Tongue (tissue), 2 donors: ENCODE measurements around the gene PIKFYVE. TPM values are rescaled to one million over a fixed set of nuclear protein-coding genes. Genes with fewer than 3 reads are reported as not detected.
"Not testable (repeated sequence)": the region's sequence is repeated elsewhere in the genome, so short reads cannot be mapped to it uniquely, and the experiment has no call there.

ENCODE experiments used
- DNase-seq: peaks from one replicate; pipeline ENCODE4 v3.0.0-alpha.2; 2015
- total RNA-seq: library from RNA; depleted of rRNA; stranded (reverse); fragments of >200 nt; gene quantifications from one replicate; pipeline ENCODE4 v1.2.3, GENCODE V29; 2014

PIKFYVE gene
- total RNA-seq, 1 donor from 2014 or later = 43.1 TPM

DNA sequence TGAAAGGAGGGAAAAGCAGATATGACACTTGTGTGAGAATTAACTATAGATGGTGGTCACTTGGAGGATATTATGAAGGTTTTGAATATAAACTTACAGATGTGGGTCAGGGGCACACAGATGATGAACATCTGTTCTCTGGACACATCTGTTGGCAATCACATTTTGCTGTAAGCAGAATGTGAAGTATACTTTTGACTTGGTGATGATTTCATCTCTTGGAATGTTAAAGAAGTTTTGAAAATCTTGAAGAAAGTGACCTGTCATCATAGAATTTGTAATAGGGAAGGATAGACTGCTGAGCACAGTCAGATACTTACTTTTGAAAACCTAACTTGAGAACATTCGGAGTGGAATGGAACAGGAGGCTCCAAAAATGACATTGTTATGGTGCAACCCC, 40.2 kb downstream of the PIKFYVE start:
- no peak for DNase-seq

- no peak for DNase-seq
Measured at GRCh38 chr2:208311321-208311720, 45.3 kb downstream of the PIKFYVE start.

- DNase-seq = no peak
Measured at GRCh38 chr2:208311954-208312353, 45.9 kb downstream of the PIKFYVE start.

DNA sequence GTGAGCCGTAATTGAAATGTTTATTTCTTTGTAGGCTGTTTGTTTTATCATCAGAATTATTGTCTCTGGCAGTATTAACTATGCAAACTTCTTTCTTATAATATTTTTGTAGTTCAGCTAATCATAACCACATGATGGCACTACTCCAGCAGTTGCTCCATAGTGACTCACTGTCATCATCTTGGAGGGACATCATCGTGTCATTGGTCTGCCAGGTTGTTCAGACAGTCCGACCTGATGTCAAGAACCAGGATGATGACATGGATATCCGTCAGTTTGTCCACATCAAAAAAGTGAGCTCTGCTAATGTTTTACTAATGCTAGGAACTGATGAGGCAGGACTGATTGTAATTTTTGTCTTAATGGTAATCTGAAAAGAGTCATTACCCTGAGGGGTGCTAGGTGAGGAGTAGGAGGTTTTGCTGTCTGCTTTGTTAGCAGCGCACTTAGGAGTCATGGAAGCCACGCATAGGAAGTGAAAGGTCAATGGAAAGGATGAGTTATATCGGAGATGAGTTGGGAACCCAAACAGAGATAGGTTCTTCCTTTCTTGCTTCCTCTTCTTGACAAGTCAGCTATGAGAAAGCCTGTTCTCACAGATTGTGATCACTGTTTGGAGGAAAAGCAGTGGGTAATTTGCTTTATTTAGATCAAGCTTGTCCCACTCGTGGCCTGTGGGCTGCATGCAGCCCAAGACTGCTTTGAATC, 49.2 kb downstream of the PIKFYVE start:
- no peak for DNase-seq

DNA sequence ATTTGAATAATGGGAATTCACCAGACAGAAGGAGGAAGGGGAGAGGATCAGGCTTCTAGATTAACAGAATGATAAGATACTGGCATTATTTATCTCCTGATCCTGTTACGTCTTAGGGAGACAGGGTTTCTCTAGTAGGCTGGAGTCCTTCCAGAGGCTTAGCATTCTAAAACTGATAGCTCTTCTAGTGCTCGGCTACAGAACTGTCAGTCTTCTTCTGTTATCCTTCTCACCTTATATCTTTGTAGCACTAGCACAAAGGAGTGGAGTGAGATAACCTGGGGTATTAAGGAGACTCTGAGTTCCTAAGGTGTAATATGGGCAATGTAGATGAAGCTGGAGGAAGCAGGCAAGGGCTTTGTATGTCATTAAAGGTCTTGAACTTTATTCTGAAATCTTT, 52.1 kb downstream of the PIKFYVE start:
- no peak for DNase-seq

GRCh38 chr2:208319391-208319790, 53.3 kb downstream of the PIKFYVE start:
- no peak for DNase-seq

- DNase-seq = peak; percentile 58
Measured at GRCh38 chr2:208320686-208321085, 54.6 kb downstream of the PIKFYVE start.

- no peak for DNase-seq
Measured at GRCh38 chr2:208326016-208326415, 60.0 kb downstream of the PIKFYVE start.

DNA sequence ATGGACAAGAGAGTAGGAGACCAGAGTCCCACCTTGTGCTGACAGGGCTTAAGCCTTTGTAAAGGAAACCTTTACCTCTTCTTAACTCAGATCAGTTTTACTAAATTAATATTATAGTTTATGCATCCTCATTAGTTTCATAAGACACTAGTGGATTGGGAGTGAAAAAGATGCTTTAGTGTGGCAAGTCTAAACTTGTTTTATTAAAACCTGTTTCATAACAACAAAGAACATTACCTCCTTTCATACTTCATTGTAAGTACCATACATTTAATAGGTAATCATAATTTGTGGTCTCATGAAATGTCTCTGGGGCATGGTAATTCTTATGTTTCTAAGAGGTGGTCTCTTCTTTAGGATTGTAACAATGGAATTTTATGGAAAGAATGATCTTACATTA, 63.4 kb downstream of the PIKFYVE start:
- DNase-seq = no peak

DNA sequence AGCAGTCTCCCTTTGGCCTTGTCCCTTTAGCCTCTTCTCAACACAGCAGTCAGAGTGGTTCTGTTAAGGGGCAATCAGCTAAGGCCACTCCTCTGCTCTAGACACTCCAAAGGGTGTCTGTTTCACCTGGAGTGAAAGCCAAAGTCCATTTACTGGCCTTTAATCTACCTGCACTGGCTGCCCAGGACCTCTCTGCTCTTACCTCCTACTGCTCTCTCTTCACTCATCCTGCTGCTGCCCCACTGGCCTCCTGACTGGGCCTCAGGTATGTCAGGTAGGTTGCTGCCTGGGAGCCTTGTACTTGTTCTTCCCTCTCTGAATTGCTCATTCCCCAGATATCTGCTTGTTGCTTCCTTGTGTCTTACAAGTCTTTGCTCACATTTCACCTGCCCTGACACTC, 68.2 kb downstream of the PIKFYVE start:
- DNase-seq = no peak

DNA sequence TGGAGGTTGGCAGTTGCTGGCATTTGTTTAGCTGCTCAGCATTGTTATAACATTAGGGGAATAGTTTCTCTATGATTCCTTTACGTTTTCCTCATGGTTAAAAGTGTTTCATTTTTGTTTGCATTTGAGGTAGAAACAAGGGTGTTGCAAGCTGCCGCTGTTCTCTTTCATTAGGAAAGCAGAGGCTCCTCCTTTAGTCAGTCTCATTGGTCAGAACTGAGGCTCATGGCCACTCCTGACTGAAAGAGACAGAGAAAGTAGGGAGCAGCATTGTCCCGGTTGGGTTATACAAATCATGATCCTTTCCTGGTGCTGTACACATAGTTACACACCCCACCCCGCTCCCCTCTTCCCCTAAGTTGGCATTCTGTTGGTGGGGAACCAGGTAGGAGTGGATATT, 80.7 kb downstream of the PIKFYVE start:
- DNase-seq = no peak

GRCh38 chr2:208350610-208351009, 84.6 kb downstream of the PIKFYVE start:
- no peak for DNase-seq

- no peak for DNase-seq
Measured at GRCh38 chr2:208352644-208353567, 86.9 kb downstream of the PIKFYVE start.

DNA sequence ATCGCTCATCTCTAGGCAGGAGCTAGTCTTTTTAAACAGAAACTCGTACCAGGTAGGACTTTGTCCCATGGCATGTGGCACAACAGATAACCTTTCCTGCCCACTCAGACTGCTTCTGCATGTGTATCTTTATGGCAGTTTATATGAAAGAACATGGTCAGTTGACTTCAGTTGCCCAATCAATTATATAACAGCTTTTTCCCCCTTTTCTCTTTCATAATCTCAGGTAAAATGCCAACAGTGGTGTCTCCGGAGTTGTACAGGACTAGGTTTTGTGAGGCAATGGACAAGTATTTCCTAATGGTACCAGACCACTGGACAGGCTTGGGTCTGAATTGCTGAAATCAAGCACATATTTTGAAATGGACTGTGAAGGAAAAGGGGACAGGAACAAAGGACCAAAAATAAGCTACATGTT, 88.9 kb downstream of the PIKFYVE start:
- no peak for DNase-seq

DNA sequence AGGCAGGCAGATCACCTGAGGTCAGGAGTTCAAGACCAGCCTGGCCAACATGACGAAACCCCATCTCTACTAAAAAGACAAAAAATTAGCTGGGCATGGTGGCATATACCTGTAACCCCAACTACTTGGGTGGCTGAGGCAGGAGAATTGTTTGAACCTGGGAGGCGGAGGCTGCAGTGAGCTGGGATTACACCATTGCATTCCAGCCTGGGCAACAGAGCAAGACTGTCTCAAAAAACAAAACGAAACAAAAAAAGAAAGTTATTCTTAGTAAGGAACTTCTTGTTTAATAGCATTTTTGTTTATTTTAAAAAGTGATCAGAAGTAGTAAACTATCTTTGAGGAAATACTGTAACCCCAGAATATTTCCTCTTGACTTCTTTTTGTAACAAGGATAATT, 90.4 kb downstream of the PIKFYVE start:
- DNase-seq = not testable (repeated sequence)

DNA sequence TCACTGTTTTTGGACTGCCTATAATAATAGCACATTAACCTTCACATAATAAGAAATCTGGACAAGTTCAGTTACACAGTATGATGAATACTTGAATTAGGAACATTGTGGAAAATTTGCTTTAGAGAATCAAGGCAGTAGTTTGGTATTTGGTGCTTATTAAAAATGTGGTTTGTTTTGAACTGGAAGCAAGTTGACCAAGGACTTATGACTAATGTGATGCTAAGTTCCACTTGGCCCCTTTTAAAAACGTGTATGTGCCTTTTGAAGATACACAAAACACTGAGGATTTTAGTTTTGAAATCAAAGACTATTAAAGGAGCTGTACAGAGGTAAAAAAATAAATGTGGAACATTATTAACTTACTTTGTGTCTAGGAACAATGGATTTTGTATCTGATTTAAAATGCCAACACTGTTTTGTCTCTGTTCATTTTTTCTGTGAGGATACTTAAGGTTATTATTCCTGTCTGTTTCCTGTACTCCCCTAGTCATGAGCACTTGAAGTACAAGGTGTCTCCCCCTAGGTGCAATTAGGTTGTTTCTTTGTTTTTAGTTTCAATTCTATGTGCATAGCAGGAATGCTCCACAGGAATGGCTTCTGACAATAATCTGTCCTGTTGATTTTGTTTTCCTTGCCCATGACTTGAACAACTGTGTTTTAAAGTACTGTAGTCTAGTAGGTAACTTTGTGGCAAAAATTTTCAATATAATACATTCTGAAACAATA, 91.0 kb downstream of the PIKFYVE start:
- no peak for DNase-seq

DNA sequence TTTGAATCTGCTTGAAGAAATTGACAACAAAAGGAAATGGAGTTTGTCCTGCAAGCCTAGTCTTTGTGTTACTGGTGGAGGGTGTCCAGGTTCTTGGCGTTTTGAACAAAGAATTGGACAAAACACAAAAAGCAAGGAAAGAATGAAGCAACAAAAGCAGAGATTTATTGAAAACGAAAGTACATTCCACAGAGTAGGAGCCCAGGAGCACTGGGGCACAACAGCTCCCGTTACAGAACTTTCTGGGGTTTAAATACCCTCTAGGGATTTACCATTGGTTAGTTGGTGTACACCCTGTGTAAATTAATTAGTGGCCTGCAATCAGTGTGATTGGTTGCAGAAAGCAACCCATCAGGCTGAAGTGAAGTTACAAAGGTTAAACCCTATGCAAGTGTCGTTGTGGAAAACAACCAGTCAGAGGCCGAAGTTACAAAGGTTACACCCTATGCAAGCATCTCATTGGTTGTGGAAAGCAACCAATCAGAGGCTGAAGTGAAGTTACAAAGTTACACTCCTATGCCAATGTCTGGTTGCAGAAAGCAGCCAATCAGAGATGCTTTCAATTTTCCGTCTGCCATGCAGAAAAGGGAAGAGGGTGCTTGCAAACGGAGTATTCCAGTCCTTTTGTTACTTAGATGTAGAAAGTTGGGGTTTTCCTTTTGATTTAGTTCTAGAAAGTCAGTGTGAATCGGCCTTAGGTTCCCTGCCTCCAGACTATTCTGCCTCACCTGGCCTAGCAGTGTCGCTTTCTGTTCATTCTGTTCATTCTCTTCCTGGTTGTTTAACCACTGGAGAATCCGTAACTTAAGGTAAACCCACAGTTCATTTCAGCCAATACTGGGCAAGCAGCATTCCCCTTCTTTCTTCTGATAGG, 92.9 kb downstream of the PIKFYVE start:
- DNase-seq = peak; percentile 2

- DNase-seq = no peak
Measured at GRCh38 chr2:208359632-208359986, 93.6 kb downstream of the PIKFYVE start.

- DNase-seq = no peak
Measured at GRCh38 chr2:208360259-208361076, 94.4 kb downstream of the PIKFYVE start.

GRCh38 chr2:208361077-208361441, 95.0 kb downstream of the PIKFYVE start:
- no peak for DNase-seq

DNA sequence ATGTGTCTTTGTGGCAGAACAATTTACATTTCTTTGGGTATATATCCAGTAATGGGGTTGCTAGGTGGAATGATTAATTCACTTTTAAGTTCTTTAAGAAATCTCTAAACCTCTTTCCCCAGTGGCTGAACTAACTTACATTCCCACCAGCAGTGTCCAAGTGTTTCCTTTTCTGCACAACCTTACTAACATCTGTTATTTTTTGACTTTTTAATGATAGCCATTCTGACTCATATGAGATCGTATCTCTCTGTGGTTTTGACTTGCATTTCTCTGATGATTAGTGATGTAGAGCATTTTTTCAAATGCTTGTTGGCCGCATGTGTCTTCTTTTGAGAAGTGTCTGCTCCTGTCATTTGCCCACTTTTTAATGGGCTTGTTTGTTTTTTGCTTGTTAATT, 97.4 kb downstream of the PIKFYVE start:
- no peak for DNase-seq
